H9 (cell line): Measurements from ENCODE around the gene TNFRSF17. TPM values are rescaled to one million over a fixed set of nuclear protein-coding genes. Genes with fewer than 3 reads are reported as not detected.

Source experiments
- DNase-seq: peaks from one replicate; pipeline ENCODE4 v3.0.0-alpha.2; 2017
- H2AFZ ChIP-seq: one replicate; pipeline ENCODE4 v1.6.1; 2013; ENCODE audit warnings: mild to moderate bottlenecking, low read length, control low read depth, moderate library complexity
- H2AK5ac ChIP-seq: 2 replicates; pipeline ENCODE4 v1.6.1; 2013; ENCODE audit warnings: low read length, control low read depth, mixed read lengths; ENCODE audit not compliant: insufficient read length
- H2BK120ac ChIP-seq: one replicate; pipeline ENCODE4 v1.6.1; 2013; ENCODE audit warnings: low read depth, mild to moderate bottlenecking, low read length, control low read depth, inconsistent platforms; ENCODE audit not compliant: poor library complexity, severe bottlenecking
- H2BK12ac ChIP-seq: 2 replicates; pipeline ENCODE4 v1.6.1; 2013; ENCODE audit warnings: low read length, control low read depth, mixed read lengths, low read depth; ENCODE audit not compliant: insufficient read length
- H2BK15ac ChIP-seq: 2 replicates; pipeline ENCODE4 v1.6.1; 2013; ENCODE audit warnings: low read depth, low read length, control low read depth
- H2BK20ac ChIP-seq: one replicate; pipeline ENCODE4 v1.6.1; 2013; ENCODE audit warnings: low read depth, mild to moderate bottlenecking, low read length, control low read depth, inconsistent platforms; ENCODE audit not compliant: poor library complexity, severe bottlenecking
- H2BK5ac ChIP-seq: 2 replicates; pipeline ENCODE4 v1.6.1; 2013; ENCODE audit warnings: low read length, control low read depth, mixed read lengths; ENCODE audit not compliant: insufficient read length
- H3K14ac ChIP-seq: 2 replicates; pipeline ENCODE4 v1.6.1; 2013; ENCODE audit warnings: low read length, control low read depth; ENCODE audit not compliant: insufficient read depth
- H3K18ac ChIP-seq: 2 replicates; pipeline ENCODE4 v1.6.1; 2013; ENCODE audit warnings: low read depth, mild to moderate bottlenecking, mixed read lengths, low read length, control low read depth; ENCODE audit not compliant: insufficient read length
- H3K23ac ChIP-seq: 2 replicates; pipeline ENCODE4 v1.6.1; 2013; ENCODE audit warnings: low read length, control low read depth, mixed read lengths, low read depth; ENCODE audit not compliant: insufficient read length
- H3K23me2 ChIP-seq: 2 replicates; pipeline ENCODE4 v1.6.1; 2013; ENCODE audit warnings: low read depth, mild to moderate bottlenecking, mixed read lengths, low read length, control low read depth; ENCODE audit not compliant: insufficient read length, poor library complexity, severe bottlenecking
- H3K27ac ChIP-seq: 2 replicates; pipeline ENCODE4 v1.5.1; 2013; ENCODE audit warnings: low read length, control low read depth, mixed read lengths, low read depth; ENCODE audit not compliant: insufficient read length
- H3K27me3 ChIP-seq: 2 replicates; pipeline ENCODE4 v1.6.1; 2013; ENCODE audit warnings: low read length, control low read depth, inconsistent platforms; ENCODE audit not compliant: insufficient read depth
- H3K4ac ChIP-seq: 2 replicates; pipeline ENCODE4 v1.6.1; 2013; ENCODE audit warnings: low read depth, mild to moderate bottlenecking, control low read depth, inconsistent platforms, low read length, moderate library complexity
- H3K4me1 ChIP-seq: 2 replicates; pipeline ENCODE4 v1.6.1; 2013; ENCODE audit warnings: low read length, control low read depth, inconsistent platforms; ENCODE audit not compliant: insufficient read depth
- H3K4me2 ChIP-seq: 2 replicates; pipeline ENCODE4 v1.6.1; 2013; ENCODE audit warnings: low read length, control low read depth, mixed read lengths; ENCODE audit not compliant: insufficient read length, insufficient read depth
- H3K56ac ChIP-seq: 2 replicates; pipeline ENCODE4 v1.6.1; 2013; ENCODE audit warnings: low read depth, mild to moderate bottlenecking, mixed read lengths, low read length, control low read depth; ENCODE audit not compliant: insufficient read length
- H3K79me1 ChIP-seq: 2 replicates; pipeline ENCODE4 v1.6.1; 2013; ENCODE audit warnings: low read depth, mild to moderate bottlenecking, moderate library complexity, low read length, control low read depth, inconsistent platforms; ENCODE audit not compliant: insufficient read depth, poor library complexity, severe bottlenecking
- H3K79me2 ChIP-seq: 2 replicates; pipeline ENCODE4 v1.6.1; 2013; ENCODE audit warnings: low read length, control low read depth, inconsistent platforms; ENCODE audit not compliant: insufficient read depth
- H3K9ac ChIP-seq: 2 replicates; pipeline ENCODE4 v1.6.1; 2013; ENCODE audit warnings: low read length, control low read depth, mixed read lengths; ENCODE audit not compliant: insufficient read length; ENCODE audit errors: extremely low read depth
- H3K9me3 ChIP-seq: one replicate; pipeline ENCODE4 v1.6.1; 2013; ENCODE audit warnings: low read depth, low read length, inconsistent platforms; ENCODE audit not compliant: control insufficient read depth
- H3T11ph ChIP-seq: one replicate; pipeline ENCODE4 v1.6.1; 2013; ENCODE audit warnings: mild to moderate bottlenecking, low read length, control low read depth, inconsistent platforms
- H4K20me1 ChIP-seq: one replicate; pipeline ENCODE4 v1.6.1; 2013; ENCODE audit not compliant: control insufficient read depth, insufficient read length, insufficient read depth
- H4K5ac ChIP-seq: 2 replicates; pipeline ENCODE4 v1.6.1; 2013; ENCODE audit warnings: low read depth, mild to moderate bottlenecking, mixed read lengths, low read length, control low read depth; ENCODE audit not compliant: insufficient read length
- H4K8ac ChIP-seq: replicated peaks from 2 replicates; pipeline ENCODE4 v1.6.1; 2013; ENCODE audit warnings: low read length, control low read depth, mixed read lengths, low read depth; ENCODE audit not compliant: insufficient read length
- H4K91ac ChIP-seq: 2 replicates; pipeline ENCODE4 v1.6.1; 2013; ENCODE audit warnings: low read depth, mild to moderate bottlenecking, moderate library complexity, mixed read lengths, low read length, control low read depth; ENCODE audit not compliant: insufficient read length
- H3K27ac Mint-ChIP-seq, 3 experiments: 2 replicates in 2 of 3; 3 replicates in 1 of 3; pipeline ENCODE4 v1.8.0; 2020 to 2021; ENCODE audit warnings: mixed read lengths in 3 of 3, mild to moderate bottlenecking in 1 of 3, moderate library complexity in 1 of 3
- H3K27me3 Mint-ChIP-seq: 2 replicates; pipeline ENCODE4 v1.8.0; 2021; ENCODE audit warnings: low read depth, mild to moderate bottlenecking, moderate library complexity, mixed read lengths
- H3K36me3 Mint-ChIP-seq, 3 experiments: 2 replicates in 2 of 3; 3 replicates in 1 of 3; pipeline ENCODE4 v1.8.0; 2020 to 2021; ENCODE audit warnings: low read depth in 3 of 3, mixed read lengths in 3 of 3; ENCODE audit not compliant: insufficient read depth in 1 of 3
- H3K4me1 Mint-ChIP-seq, 2 experiments: 2 replicates each; pipeline ENCODE4 v1.8.0; 2020; ENCODE audit warnings: mixed read lengths in 2 of 2
- H3K4me3 Mint-ChIP-seq, 2 experiments: 2 replicates in 1 of 2; 3 replicates in 1 of 2; pipeline ENCODE4 v1.8.0; 2020 to 2021; ENCODE audit warnings: mild to moderate bottlenecking in 2 of 2, mixed read lengths in 2 of 2, moderate library complexity in 1 of 2
- H3K9me3 Mint-ChIP-seq, 2 experiments: 2 replicates in 1 of 2; 3 replicates in 1 of 2; pipeline ENCODE4 v1.8.0; 2020; ENCODE audit warnings: mild to moderate bottlenecking in 2 of 2, mixed read lengths in 2 of 2, moderate library complexity in 1 of 2
- WGBS: extraction: QIAGEN DNeasy Blood & Tissue Kit; methylation state at CpG from one replicate; pipeline ENCODE4 v1.1.7; 2013; ENCODE audit warnings: missing lambda C conversion rate, low lambda C conversion rate, mixed read lengths; ENCODE audit not compliant: insufficient read length; ENCODE audit errors: extremely low coverage; 5-methylcytosine and 5-hydroxymethylcytosine counted together
- total RNA-seq: library from RNA; stranded (reverse); gene quantifications from 2 replicates; pipeline ENCODE4 v1.2.1, GENCODE V29; 2021
- TF ChIP-seq, protein P1 (sequence below): fragments of 200-600 bp; sonication (generic); conservative IDR thresholded peaks from 3 replicates; pipeline ENCODE4 v1.8.0; 2021; ENCODE audit warnings: antibody characterized with exemption, mild to moderate bottlenecking

TNFRSF17 gene
- total RNA-seq, 1 experiment from 2014 or later, result not detected

DNA sequence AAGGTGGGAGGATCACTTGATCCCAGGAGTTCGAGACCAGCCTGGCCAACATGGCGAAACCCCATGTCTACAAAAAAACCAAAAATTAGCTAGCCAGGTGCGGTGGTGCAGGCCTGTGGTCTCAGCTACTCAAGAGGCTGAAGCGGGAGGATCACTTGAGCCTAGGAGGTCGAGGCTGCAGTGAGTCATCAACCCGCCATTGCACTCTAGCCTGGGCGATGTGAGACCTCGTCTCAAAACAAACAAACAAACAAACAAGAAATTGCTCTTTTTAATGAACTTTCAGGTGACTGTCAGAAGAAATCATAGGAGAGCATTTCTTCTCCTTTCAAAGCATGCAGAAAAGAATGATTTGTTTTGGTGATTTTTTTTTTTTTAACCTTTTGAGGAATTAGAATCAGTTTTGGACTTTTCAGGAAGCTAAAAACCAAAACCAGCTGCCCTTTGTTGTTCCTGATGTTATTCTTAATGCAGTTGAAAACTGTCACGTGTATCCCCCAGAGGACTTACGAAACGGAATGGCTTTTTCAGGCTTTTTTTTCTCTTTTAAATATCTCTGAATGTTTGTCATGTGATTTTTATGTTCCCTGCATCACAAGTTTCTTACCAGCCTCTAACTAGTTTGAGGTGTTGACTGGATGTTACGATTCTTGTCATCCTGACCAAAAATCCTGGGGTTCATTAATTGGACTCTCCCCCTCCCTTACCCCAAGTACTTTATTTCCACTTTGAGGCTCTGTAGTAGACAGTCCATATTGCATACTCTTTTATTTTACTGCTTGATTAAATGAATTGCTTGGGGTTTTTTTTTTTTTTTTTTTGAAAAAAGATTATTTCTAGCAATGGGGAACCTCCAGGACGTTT lies 45.6 kb downstream of the TNFRSF17 start:
- Histone ChIP-seq H2BK5ac (no peak overlapping the region), H2AFZ (no peak overlapping the region), H3K4ac (no peak overlapping the region), H3K9ac (no peak overlapping the region), H3K27me3 (no peaks in the 10 kb centered on the region), H3K56ac (no peak overlapping the region), H4K20me1 (no peaks in the 10 kb centered on the region), H3K4me2 (no peak overlapping the region), H4K5ac (no peak overlapping the region), H3K23me2 (peaks cover 3% of the 10 kb centered on the region), H3K4me1 (no peaks in the 10 kb centered on the region), H3K79me2 (no peaks in the 10 kb centered on the region), H3K79me1 (no peaks in the 10 kb centered on the region), H2BK20ac (no peak overlapping the region), H2AK5ac (no peak overlapping the region), H3T11ph (no peak overlapping the region), H3K27ac (no peak overlapping the region), H4K91ac (no peak overlapping the region), H3K23ac (no peak overlapping the region), H3K18ac (no peak overlapping the region), H3K14ac (no peak overlapping the region), H3K9me3 (no peaks in the 10 kb centered on the region), H2BK120ac (no peak overlapping the region), H4K8ac (no peak overlapping the region), H2BK12ac (no peak overlapping the region), H2BK15ac (no peak overlapping the region)
- H3K9me3 Mint-ChIP-seq, result no peaks in the 10 kb centered on the region
- H3K27me3 Mint-ChIP-seq, result no peaks in the 10 kb centered on the region
- H3K4me1 Mint-ChIP-seq, result no peaks in the 10 kb centered on the region; a peak in 1 of 4 replicates
- no peaks in the 10 kb centered on the region for H3K36me3 Mint-ChIP-seq
- no peak for DNase-seq
- no peak overlapping the region for H3K4me3 Mint-ChIP-seq
- TF ChIP-seq, protein P1, sequence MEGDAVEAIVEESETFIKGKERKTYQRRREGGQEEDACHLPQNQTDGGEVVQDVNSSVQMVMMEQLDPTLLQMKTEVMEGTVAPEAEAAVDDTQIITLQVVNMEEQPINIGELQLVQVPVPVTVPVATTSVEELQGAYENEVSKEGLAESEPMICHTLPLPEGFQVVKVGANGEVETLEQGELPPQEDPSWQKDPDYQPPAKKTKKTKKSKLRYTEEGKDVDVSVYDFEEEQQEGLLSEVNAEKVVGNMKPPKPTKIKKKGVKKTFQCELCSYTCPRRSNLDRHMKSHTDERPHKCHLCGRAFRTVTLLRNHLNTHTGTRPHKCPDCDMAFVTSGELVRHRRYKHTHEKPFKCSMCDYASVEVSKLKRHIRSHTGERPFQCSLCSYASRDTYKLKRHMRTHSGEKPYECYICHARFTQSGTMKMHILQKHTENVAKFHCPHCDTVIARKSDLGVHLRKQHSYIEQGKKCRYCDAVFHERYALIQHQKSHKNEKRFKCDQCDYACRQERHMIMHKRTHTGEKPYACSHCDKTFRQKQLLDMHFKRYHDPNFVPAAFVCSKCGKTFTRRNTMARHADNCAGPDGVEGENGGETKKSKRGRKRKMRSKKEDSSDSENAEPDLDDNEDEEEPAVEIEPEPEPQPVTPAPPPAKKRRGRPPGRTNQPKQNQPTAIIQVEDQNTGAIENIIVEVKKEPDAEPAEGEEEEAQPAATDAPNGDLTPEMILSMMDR, result no peak
- no peak overlapping the region; a peak in 1 of 7 replicates for H3K27ac Mint-ChIP-seq
- whole genome bisulfite sequencing, result no CpG with 5 or more reads among the region's 13 CpGs
